K562 (cell line): ENCODE data around the gene CTTNBP2. TPM values are rescaled to one million over a fixed set of nuclear protein-coding genes. Genes with fewer than 3 reads are reported as not detected.
A peak's percentile ranks its signal among the peaks of the same experiment; 100 is the strongest.

Source experiments
- ATAC-seq: fragments of 200-7000 bp; cut with Tn5 transposase; 3 replicates; pipeline ENCODE4 v1.9.1; 2020; ENCODE audit warnings: moderate library complexity
- BruUV-seq: library from RNA; stranded (reverse); fragments of 400-500 nt; replicated peaks from 2 replicates; lab custom pipeline; 2021; lab: Mats Ljungman, UMichigan
- CTCF ChIA-PET: fragments of 300-600 bp; formaldehyde crosslinking; extraction: SDS; loops from one replicate; lab custom pipeline; 2021; ENCODE audit warnings: low intra/inter-chr PET ratio; lab: Yijun Ruan, JAX
- POLR2A ChIA-PET: fragments of 300-600, 350-650 bp; sonication (Branson Sonifier 250); formaldehyde crosslinking; extraction: SDS; loops from one replicate; lab custom pipeline; 2021; ENCODE audit warnings: antibody characterized with exemption, inconsistent platforms; lab: Yijun Ruan, JAX
- DNase-seq, 4 experiments: peaks; one replicate each; pipeline versions ENCODE4 v3.0.0 to v3.0.0-alpha.2; 2011 to 2018; ENCODE audit warnings: low spot score in 3 of 4, mixed read lengths in 3 of 4; ENCODE audit errors: extremely low read depth in 1 of 4
- FAIRE-seq: peaks from 2 replicates; lab custom pipeline; 2011; peaks lifted over from hg19 to GRCh38; lab: Jason Lieb, UNC
- H2AFZ ChIP-seq: 2 replicates; pipeline ENCODE4 v1.6.0; 2011; ENCODE audit warnings: low read depth, low read length, control low read depth, inconsistent platforms
- H3K27ac ChIP-seq: fragments of 200-600 bp; 3 replicates; pipeline ENCODE4 v1.8.0; 2011; ENCODE audit warnings: low read depth, mild to moderate bottlenecking, control low read depth, inconsistent platforms, low read length, moderate library complexity, mixed read lengths; ENCODE audit errors: extremely low read depth
- H3K27me3 ChIP-seq, 2 experiments: fragments of 300-600 bp in 1 of 2; 2 replicates in 1 of 2; 3 replicates in 1 of 2; pipeline versions ENCODE4 v1.6.0 to v1.8.0; 2011; ENCODE audit warnings: inconsistent platforms in 2 of 2, low read length in 2 of 2, mild to moderate bottlenecking in 1 of 2, mixed read lengths in 1 of 2, moderate library complexity in 1 of 2; ENCODE audit not compliant: control insufficient read depth in 2 of 2, insufficient read depth in 2 of 2
- H3K36me3 ChIP-seq: fragments of 300-600 bp; 3 replicates; pipeline ENCODE4 v1.8.0; 2011; ENCODE audit warnings: mild to moderate bottlenecking, low read length, inconsistent platforms; ENCODE audit not compliant: control insufficient read depth, insufficient read depth
- H3K4me1 ChIP-seq, 2 experiments: fragments of 200-600 bp in 1 of 2; replicated peaks in 1 of 2; 2 replicates in 1 of 2; 3 replicates in 1 of 2; pipeline versions ENCODE4 v1.5.1 to v1.8.0; 2011; ENCODE audit warnings: inconsistent platforms in 2 of 2, low read length in 2 of 2, mild to moderate bottlenecking in 1 of 2, mixed read lengths in 1 of 2, moderate library complexity in 1 of 2; ENCODE audit not compliant: control insufficient read depth in 2 of 2, insufficient read depth in 2 of 2
- H3K4me2 ChIP-seq: 2 replicates; pipeline ENCODE4 v1.6.1; 2011; ENCODE audit warnings: low read length, control low read depth, inconsistent platforms, mixed read lengths; ENCODE audit not compliant: insufficient read depth
- H3K4me3 ChIP-seq: fragments of 200-600 bp; sonication (generic), shearing (Covaris generic); 2 replicates; pipeline ENCODE4 v1.5.1; 2016; ENCODE audit warnings: control low read depth, inconsistent platforms
- H3K79me2 ChIP-seq: fragments of 200-600 bp; 3 replicates; pipeline ENCODE4 v1.8.0; 2011; ENCODE audit warnings: low read length, inconsistent platforms; ENCODE audit not compliant: control insufficient read depth, insufficient read depth
- H3K9ac ChIP-seq, 2 experiments: 2 replicates each; pipeline versions ENCODE4 v1.6.0 to v1.6.1; 2011; ENCODE audit warnings: low read depth in 2 of 2, low read length in 2 of 2, control low read depth in 1 of 2, inconsistent platforms in 1 of 2, mild to moderate bottlenecking in 1 of 2, mixed read lengths in 1 of 2; ENCODE audit not compliant: insufficient read depth in 1 of 2
- H3K9me1 ChIP-seq: one replicate; pipeline ENCODE4 v1.6.0; 2011; ENCODE audit warnings: inconsistent platforms, mild to moderate bottlenecking, low read length, moderate library complexity; ENCODE audit not compliant: control insufficient read depth, insufficient read depth
- H3K9me3 ChIP-seq: replicated peaks from 2 replicates; pipeline ENCODE4 v1.5.1; 2011; ENCODE audit warnings: low read depth, low read length, inconsistent platforms; ENCODE audit not compliant: control insufficient read depth, insufficient read depth
- H4K20me1 ChIP-seq: replicated peaks from 2 replicates; pipeline ENCODE4 v1.6.1; 2011; ENCODE audit warnings: low read length, inconsistent platforms, mixed read lengths; ENCODE audit not compliant: control insufficient read depth, insufficient read depth
- CREM ChIP-seq: IDR thresholded peaks from 2 replicates; pipeline ENCODE4 v1.6.1; 2014; ENCODE audit warnings: antibody characterized with exemption, low read depth
- PHF20 ChIP-seq: fragments of 450-650 bp; IDR thresholded peaks from 2 replicates; pipeline ENCODE4 v1.6.1; 2018; ENCODE audit not compliant: partially characterized antibody
- PHTF2 ChIP-seq: fragments of 250-450 bp; sonication (Bioruptor Pico); IDR thresholded peaks from 2 replicates; pipeline ENCODE4 v1.5.0; 2021; ENCODE audit warnings: mild to moderate bottlenecking
- WHSC1 ChIP-seq: IDR thresholded peaks from one replicate; pipeline ENCODE4 v1.6.1; 2012; ENCODE audit warnings: low read length, control low read depth, inconsistent platforms
- ZBTB17 ChIP-seq: fragments of 450-650 bp; formaldehyde crosslinking; IDR thresholded peaks from 2 replicates; pipeline ENCODE4 v1.4.0; 2020; ENCODE audit warnings: mild to moderate bottlenecking
- WGBS: fragments of 100-300 bp; shearing (Covaris generic); methylation state at CpG from one replicate; pipeline ENCODE4 v1.1.6; 2016; ENCODE audit warnings: low coverage, mixed read lengths; ENCODE audit not compliant: insufficient coverage; ENCODE audit errors: missing lambda C conversion rate; 5-methylcytosine and 5-hydroxymethylcytosine counted together
- in situ Hi-C: fragments of 300-500 bp; cut with MboI; formaldehyde crosslinking; loops from 4 replicates; pipeline ENCODE4 v1.15.0; 2018; ENCODE audit warnings: inconsistent platforms, mixed read lengths
- intact Hi-C: fragments of 100-400 bp; cut with micrococcal nuclease; formaldehyde crosslinking; loops from 2 replicates; pipeline ENCODE4 v1.14.2; 2022
- polyA plus RNA-seq, 8 experiments: library from polyadenylated mRNA; depleted of rRNA in 4 of 8; stranded (reverse) in 5 of 8; unstranded in 3 of 8; fragments of >200 nt; fragmentation: Nextera tagmentation in 2 of 8; fragmentation: Illumina TruSeq in 1 of 8; extraction: Ambion mirVana in 2 of 8; extraction: Trizol in 1 of 8; gene quantifications; 2 replicates each; pipeline versions ENCODE4 v1.2.1 to v1.2.3, GENCODE V29; 2011 to 2014; ENCODE audit warnings: inconsistent platforms in 1 of 8, missing spikeins in 1 of 8
- total RNA-seq, 7 experiments: library from RNA; depleted of rRNA in 6 of 7; stranded (reverse); fragments of >200 nt in 6 of 7; fragmentation: Illumina TruSeq in 2 of 7; extraction: Trizol in 2 of 7; gene quantifications; 2 replicates each; pipeline versions ENCODE4 v1.2.1 to v1.2.3, GENCODE V29; 2011 to 2021; ENCODE audit warnings: low replicate concordance in 1 of 7
- TF ChIP-seq, protein P1 (sequence below): fragments of 450-650 bp; IDR thresholded peaks from 2 replicates; pipeline ENCODE4 v1.6.1; 2017; ENCODE audit warnings: antibody characterized with exemption

The CTTNBP2 gene
- total and polyA plus RNA-seq, 9 of the 15 experiments (the other 6 are each of a cell fraction or from before 2014, with no cell fraction given) = 0.05 TPM; not detected in 8

DNA sequence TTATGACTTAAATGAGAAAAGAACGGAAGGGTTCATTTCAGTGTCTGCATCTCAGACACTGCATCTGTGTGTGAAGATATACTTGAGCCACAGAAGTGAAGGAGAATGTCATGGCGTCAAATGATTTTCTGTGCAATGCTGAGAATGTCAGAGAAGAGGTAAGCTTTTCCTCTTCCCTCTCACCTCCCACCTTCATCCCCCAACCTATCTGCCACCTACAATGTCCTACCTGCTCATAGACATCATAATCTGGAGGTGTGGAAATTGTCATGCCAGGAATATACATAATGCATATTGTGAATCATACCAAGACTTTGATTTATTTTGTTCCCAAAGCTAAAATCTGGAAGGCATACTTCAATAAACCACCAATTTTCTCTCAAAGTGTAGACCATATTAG, 53.7 kb downstream of the CTTNBP2 start (continued):
- TF ChIP-seq, protein P1, sequence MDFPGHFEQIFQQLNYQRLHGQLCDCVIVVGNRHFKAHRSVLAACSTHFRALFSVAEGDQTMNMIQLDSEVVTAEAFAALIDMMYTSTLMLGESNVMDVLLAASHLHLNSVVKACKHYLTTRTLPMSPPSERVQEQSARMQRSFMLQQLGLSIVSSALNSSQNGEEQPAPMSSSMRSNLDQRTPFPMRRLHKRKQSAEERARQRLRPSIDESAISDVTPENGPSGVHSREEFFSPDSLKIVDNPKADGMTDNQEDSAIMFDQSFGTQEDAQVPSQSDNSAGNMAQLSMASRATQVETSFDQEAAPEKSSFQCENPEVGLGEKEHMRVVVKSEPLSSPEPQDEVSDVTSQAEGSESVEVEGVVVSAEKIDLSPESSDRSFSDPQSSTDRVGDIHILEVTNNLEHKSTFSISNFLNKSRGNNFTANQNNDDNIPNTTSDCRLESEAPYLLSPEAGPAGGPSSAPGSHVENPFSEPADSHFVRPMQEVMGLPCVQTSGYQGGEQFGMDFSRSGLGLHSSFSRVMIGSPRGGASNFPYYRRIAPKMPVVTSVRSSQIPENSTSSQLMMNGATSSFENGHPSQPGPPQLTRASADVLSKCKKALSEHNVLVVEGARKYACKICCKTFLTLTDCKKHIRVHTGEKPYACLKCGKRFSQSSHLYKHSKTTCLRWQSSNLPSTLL = no peak
- TF ChIP-seq PHF20 (no peak), PHTF2 (CRISPR knock-in tag) (no peak), WHSC1 (no peak), ZBTB17 (CRISPR knock-in tag) (no peak)

DNA sequence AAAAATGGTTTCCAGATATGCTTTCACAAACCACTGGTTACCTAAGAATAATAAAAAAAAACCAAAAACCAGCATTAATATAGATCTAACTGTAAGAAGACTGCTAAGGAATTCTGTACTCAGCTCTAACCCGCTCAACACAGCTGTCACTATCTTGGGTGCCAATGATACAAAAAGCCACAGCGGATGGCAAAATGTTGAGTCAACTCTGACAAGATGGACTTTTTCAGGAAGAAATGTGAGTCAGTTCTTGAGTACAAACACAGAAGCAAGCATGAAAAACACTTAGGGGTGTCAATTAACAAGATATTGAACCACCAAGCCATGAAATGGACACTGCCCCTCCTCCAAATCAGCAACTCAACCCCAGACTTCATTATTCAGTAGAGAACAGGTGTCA, 55.0 kb downstream of the CTTNBP2 start:
- FAIRE-seq (peak; percentile 37), DNase-seq (no peak), ATAC-seq (no peak)
- Histone ChIP-seq H3K4me2 (no peak overlapping the region), H2AFZ (no peak overlapping the region), H3K9me1 (no peaks in the 10 kb centered on the region), H3K27ac (no peak overlapping the region), H3K79me2 (no peaks in the 10 kb centered on the region), H3K36me3 (no peaks in the 10 kb centered on the region), H3K4me1 (no peaks in the 10 kb centered on the region), H3K9me3 (no peaks in the 10 kb centered on the region), H3K4me3 (no peak overlapping the region), H3K27me3 (no peaks in the 10 kb centered on the region), H3K9ac (no peak overlapping the region), H4K20me1 (no peaks in the 10 kb centered on the region)
- WGBS = 33% methylated on average over 2 of the region's 2 CpGs
- in situ Hi-C loops (no loop called here), intact Hi-C loops (no loop called here)
- no peak for TF ChIP-seq CREM
- ChIA-PET CTCF (no interaction called here), POLR2A (interaction anchor here (0.8 to 1.8 kb wide), 2 partner anchors 9 to 11 kb away, joined by 3 to 6 read pairs; no protein-coding TSS in a partner anchor)
- no TSS peak for BruUV-seq
